Activated T-helper 1 cell treated with anti-CD3 and anti-CD28 coated beads, Interleukin-12 subunit alpha, Interleukin-12 subunit beta, Interleukin-2, Interleukin-4 antibody, amounts not matched to agents 30 ng/mL and 10 ng/mL and 1 ng/mL, durations not matched to agents 14 hours and 24 hours and 36 hours (primary cell): ENCODE results near the gene POTEJ. TPM values are rescaled to one million over a fixed set of nuclear protein-coding genes. Genes with fewer than 3 reads are reported as not detected.
"Not testable (repeated sequence)": the region's sequence is repeated elsewhere in the genome, so short reads cannot be mapped to it uniquely, and the experiment has no call there.

ENCODE experiments used
- DNase-seq: peaks from one replicate; pipeline ENCODE4 v3.0.0; 2021; ENCODE audit warnings: low spot score
- H3K27ac Mint-ChIP-seq: one replicate; pipeline ENCODE4 v1.8.0; 2021; ENCODE audit warnings: mild to moderate bottlenecking, mixed read lengths
- H3K27me3 Mint-ChIP-seq: one replicate; pipeline ENCODE4 v1.8.0; 2022; ENCODE audit warnings: mild to moderate bottlenecking, moderate library complexity, mixed read lengths; ENCODE audit not compliant: insufficient read depth
- H3K36me3 Mint-ChIP-seq: one replicate; pipeline ENCODE4 v1.8.0; 2021; ENCODE audit warnings: low read depth, mixed read lengths
- H3K4me1 Mint-ChIP-seq: one replicate; pipeline ENCODE4 v1.8.0; 2021; ENCODE audit warnings: low read depth, mixed read lengths
- H3K4me3 Mint-ChIP-seq: one replicate; pipeline ENCODE4 v1.8.0; 2021; ENCODE audit warnings: mild to moderate bottlenecking, moderate library complexity, mixed read lengths
- H3K9me3 Mint-ChIP-seq: one replicate; pipeline ENCODE4 v1.8.0; 2021; ENCODE audit warnings: mixed read lengths
- intact Hi-C: fragments of 100-400 bp; cut with micrococcal nuclease; formaldehyde crosslinking; loops from one replicate; pipeline ENCODE4 v1.15.1; 2024
- total RNA-seq: library from RNA; stranded (reverse); gene quantifications from 2 replicates; pipeline ENCODE4 v1.2.3, GENCODE V29; 2022

Gene POTEJ
- not detected in 2 replicates for total RNA-seq

DNA sequence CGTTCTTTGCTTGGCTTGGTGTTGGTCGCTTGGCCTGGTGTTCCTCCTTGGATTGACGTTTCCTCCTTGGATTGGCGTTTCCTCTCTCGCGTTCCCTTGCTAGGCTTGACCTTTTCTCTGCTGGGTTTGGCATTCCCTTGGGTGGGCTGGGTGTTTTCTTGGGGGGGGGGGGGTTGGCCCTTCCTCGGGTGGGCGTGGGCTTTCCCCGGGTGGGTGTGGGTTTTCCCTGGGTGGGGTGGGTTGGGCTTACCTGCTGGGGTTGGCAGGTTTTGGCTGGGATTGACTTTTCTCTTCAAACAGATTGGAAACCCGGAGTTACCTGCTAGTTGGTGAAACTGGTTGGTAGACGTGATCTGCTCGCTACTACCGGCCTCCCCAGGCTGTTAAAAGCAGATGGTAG lies at the start of gene POTEJ:
Gene POTEJ, plus strand, starts transcription at position 301 of the 400 bp plus-strand sequence. Its CDS starts 93 bp downstream, at position 394.
- H3K27me3 Mint-ChIP-seq, intact Hi-C loops, H3K36me3 Mint-ChIP-seq, DNase-seq, H3K27ac Mint-ChIP-seq, H3K4me1 Mint-ChIP-seq, H3K9me3 Mint-ChIP-seq, H3K4me3 Mint-ChIP-seq: not testable (repeated sequence)

DNA sequence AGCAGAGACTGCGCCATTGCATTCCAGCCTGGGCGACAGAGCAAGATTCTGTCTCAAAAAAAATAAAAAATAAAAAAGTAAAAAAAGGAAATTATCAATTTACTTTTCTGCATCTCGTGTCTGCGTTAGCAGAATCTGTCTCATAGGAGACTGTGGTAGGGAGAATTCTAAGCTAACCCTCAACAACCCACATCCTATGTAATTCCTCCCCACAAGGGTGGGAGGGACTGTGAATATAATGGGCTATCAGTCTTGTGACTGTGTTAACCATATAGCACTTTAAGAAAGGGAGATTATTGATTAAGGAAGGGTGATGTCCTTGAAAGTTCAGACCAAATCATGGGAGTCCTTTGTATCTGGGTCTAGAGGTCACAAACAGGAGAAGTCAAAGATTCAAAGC lies 45.1 kb upstream of the POTEJ start:
- not testable (repeated sequence) for H3K9me3 Mint-ChIP-seq

DNA sequence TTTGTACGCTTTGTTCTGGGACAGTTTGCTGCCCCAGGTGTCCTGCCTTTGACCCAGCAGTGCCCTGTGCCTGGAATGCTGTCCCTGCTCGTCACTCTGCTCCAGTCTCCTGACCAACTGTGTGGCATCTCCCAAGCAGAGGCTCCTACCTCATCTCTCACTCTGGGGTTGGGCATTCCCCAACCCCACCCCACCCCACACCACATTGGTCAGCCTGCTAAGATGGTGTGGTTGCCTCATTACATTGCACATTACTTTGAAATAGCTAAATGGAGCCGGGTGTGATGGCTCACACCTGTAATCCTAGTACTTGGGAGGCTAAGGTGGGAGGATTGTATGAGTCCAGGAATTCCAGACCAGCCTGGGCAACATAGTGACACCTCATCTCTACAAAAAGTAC lies 39.3 kb upstream of the POTEJ start:
- DNase-seq, intact Hi-C loops, H3K9me3 Mint-ChIP-seq, H3K36me3 Mint-ChIP-seq, H3K27me3 Mint-ChIP-seq, H3K4me3 Mint-ChIP-seq, H3K4me1 Mint-ChIP-seq, H3K27ac Mint-ChIP-seq: not testable (repeated sequence)

More for the DNA sequence above, 45.1 kb upstream of the POTEJ start:
- DNase-seq, intact Hi-C loops, H3K4me1 Mint-ChIP-seq, H3K36me3 Mint-ChIP-seq, H3K27ac Mint-ChIP-seq, H3K4me3 Mint-ChIP-seq, H3K27me3 Mint-ChIP-seq: not testable (repeated sequence)

DNA sequence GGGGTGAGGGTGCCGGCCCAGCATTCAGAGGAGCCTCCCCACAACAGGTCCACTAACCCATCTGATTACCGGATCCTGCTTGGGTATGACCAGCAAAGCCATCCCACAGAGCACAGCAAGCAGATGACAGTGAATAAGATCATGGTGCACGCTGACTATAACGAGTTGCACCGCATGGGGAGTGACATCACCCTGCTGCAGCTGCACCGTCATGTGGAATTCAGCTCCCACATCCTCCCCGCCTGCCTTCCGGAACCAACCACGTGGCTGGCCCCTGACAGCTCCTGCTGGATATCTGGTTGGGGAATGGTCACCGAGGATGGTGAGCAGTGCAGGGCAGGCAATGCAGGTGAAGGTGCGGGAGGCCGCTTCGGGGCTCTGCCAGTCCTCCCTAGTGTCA lies 37.0 kb upstream of the POTEJ start:
- H3K27me3 Mint-ChIP-seq, H3K4me1 Mint-ChIP-seq, H3K27ac Mint-ChIP-seq, DNase-seq, H3K36me3 Mint-ChIP-seq, intact Hi-C loops, H3K9me3 Mint-ChIP-seq, H3K4me3 Mint-ChIP-seq: not testable (repeated sequence)

DNA sequence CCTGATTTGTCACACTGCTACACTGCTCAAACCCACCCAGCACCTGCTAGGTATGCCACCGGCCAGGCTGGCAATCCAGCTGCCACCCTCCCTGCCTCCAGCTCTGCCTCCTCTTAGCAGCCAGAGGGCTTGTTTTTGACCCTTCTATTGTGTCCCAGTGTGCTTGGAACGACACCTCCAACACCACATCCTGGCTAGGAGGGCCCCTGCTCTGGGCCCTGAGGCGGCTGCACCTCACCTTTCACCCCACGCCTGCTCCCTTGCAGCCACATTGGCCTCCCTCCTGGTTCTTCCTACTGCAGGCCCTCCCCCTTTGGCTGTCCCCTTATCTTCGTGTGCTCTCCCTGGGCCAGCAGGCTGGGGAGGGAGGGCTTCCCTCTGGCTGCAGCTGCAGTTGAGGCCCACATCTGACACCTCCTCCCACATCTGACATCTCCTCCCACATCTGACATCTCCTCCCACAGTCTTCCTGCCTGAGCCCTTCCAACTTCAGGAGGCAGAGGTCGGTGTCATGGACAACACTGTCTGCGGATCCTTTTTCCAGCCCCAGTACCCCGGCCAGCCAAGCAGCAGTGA lies 34.9 kb upstream of the POTEJ start:
- H3K36me3 Mint-ChIP-seq, H3K27ac Mint-ChIP-seq, H3K4me1 Mint-ChIP-seq, H3K4me3 Mint-ChIP-seq, H3K9me3 Mint-ChIP-seq, intact Hi-C loops, H3K27me3 Mint-ChIP-seq, DNase-seq: not testable (repeated sequence)

DNA sequence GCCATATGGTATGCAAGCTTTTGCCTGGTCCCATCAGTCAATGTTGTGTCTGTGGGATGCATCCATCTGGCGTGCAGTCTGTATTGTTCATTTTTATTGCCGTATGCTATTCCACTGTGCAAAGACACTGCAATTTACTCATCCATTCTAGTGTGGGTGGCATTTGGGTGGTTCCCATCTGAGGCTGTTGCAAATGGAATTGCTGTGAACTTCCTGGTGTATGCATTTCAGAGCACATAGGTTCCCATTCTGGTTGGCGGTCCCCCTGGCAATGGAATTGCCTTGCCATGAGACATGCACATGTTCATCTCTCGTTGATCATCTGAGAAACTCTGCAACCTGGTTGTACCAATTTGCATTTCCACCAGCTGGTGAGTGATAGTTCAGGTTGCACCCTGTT lies 33.7 kb upstream of the POTEJ start:
- DNase-seq, intact Hi-C loops, H3K9me3 Mint-ChIP-seq, H3K4me3 Mint-ChIP-seq, H3K36me3 Mint-ChIP-seq, H3K27me3 Mint-ChIP-seq, H3K27ac Mint-ChIP-seq, H3K4me1 Mint-ChIP-seq: not testable (repeated sequence)

DNA sequence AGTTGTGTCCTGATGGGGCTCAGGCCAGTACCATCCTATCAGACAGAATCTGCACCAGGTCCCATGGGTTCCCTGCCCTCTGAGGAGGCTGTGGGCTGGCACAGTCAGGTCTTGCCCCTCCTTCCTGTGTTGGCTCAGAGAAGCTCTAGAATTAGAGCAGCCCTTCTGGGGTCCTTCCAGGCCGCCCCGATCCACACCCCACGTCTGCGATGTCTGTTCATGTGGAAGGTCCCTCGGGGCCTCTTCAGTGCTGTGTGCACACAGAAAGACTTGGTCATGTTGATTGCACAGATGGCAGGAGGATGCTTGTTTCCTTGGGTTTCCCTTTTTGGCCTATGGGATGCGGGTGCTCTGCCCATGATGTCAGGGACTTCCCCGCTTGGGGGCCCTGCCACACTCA lies 32.1 kb upstream of the POTEJ start:
- H3K36me3 Mint-ChIP-seq, H3K9me3 Mint-ChIP-seq, H3K4me1 Mint-ChIP-seq, H3K4me3 Mint-ChIP-seq, intact Hi-C loops, H3K27me3 Mint-ChIP-seq, DNase-seq, H3K27ac Mint-ChIP-seq: not testable (repeated sequence)

DNA sequence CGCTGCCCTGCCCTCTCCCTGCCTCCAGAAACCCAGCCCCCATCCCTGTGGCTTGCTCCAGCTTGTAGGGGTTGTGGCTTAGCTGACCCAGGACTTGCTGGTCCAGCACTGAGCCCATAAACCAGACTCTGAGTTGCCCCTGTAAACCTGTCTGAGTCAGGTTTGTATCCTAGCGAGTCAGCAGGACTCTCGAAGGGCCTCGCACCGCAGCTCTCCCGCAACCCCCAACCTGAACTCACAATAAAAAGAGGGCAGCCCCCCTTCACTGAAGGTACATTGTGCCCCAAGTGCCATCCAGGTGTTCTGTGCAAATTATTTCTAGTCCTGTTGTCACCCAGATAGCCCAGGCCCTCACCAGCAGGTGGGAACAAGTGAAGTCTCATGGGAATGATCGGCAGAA lies 29.7 kb upstream of the POTEJ start:
- DNase-seq, H3K9me3 Mint-ChIP-seq, H3K4me3 Mint-ChIP-seq, intact Hi-C loops, H3K36me3 Mint-ChIP-seq, H3K4me1 Mint-ChIP-seq, H3K27ac Mint-ChIP-seq, H3K27me3 Mint-ChIP-seq: not testable (repeated sequence)

DNA sequence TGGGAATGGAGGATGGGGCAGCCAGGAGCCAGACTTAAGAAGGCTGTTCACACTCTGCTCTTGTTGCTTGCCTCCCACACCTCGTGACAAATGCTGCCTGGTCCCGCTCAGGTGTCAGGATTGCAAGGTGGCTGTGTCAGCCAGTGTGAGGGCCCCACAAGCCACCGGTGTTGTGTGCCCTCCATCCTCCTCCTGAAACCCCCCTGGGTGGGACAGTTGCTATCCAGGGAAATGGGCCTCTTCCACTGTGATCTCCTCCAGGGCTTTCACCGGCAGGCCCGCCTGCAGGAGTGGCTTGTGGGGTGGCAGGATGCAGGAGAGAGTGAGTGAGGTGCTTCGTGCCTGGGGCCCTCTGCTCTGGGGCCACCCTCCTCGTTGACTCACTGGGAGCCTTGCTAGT lies 28.3 kb upstream of the POTEJ start:
- H3K9me3 Mint-ChIP-seq, H3K27ac Mint-ChIP-seq, DNase-seq, H3K4me3 Mint-ChIP-seq, H3K36me3 Mint-ChIP-seq, H3K4me1 Mint-ChIP-seq, H3K27me3 Mint-ChIP-seq, intact Hi-C loops: not testable (repeated sequence)

DNA sequence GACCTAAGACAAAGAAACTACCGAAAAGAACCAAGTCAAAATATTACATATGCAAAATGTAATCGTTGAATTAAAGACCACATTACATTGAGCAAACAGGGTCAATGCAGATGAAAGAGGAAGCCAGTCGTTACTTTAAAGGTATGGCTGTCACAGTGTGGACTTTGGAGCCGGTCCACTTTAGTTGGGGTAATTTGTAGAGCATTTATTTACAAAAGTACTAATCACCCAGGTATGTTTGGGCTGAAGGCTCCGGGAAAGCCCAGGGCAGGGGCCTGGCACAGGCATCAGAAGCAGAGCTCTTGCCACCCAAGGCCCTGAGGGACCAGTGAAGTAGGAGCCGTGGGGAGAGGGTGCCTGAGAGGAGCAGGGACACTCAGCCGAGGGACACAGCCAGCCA lies 27.7 kb upstream of the POTEJ start:
- H3K36me3 Mint-ChIP-seq, intact Hi-C loops, H3K4me1 Mint-ChIP-seq, DNase-seq, H3K27ac Mint-ChIP-seq, H3K27me3 Mint-ChIP-seq, H3K9me3 Mint-ChIP-seq, H3K4me3 Mint-ChIP-seq: not testable (repeated sequence)

DNA sequence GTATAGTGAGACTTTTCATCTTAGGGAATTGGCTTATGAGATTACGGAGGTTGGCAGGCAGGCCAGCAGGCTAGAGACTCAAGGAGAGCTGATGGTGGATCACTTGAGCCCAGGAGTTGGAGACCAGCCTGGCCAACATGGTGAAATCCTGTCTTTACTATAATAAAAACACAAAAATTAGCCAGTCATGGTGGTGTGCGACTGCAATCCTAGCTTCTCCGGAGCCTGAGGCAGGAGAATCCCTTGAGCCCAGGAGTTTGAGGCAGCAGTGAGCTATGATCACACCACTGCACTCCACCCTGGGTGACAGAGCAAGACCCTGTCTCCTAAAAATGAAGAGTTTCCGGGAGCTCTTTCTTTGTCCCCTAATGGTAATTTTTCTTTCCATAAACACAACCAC lies 26.5 kb upstream of the POTEJ start:
- intact Hi-C loops, H3K9me3 Mint-ChIP-seq, H3K4me1 Mint-ChIP-seq: not testable (repeated sequence)

DNA sequence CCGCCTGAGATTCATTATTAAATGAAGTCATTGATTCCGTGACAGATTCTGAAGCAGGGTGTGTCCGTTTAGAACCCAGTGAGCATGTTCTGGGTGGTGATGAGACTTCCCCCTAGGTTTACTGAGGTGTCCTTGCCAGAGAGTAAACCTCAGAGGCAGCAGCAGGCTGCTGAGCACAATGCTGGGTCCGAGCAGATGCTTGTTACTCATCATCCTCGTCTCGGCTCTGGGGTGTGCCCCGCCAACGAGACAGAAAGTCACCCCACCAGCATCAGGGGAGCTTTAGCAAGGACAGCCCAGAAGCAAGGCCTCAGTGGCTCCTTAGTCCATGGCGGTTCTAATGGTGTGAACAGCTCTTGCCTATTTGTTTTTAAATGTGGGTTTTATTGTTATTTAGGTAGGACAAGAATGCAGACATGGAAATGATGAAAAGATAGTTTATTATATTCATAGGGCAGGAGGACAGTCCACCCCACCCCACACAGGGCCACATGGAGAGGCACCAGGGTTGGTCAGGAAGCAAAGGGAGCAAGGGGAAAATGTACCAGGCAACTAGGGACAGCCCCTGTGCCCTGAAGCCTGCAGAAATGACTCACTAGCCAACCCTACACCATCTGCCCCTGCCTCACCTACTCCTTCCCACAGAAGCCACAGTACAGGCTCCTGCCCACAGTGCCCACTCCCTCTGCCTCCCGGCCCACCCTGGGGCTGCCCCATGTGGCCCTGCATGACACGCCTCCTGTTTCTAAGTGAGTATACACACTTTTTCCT lies 22.4 kb upstream of the POTEJ start:
- H3K27me3 Mint-ChIP-seq, H3K36me3 Mint-ChIP-seq, DNase-seq, H3K4me1 Mint-ChIP-seq, intact Hi-C loops, H3K4me3 Mint-ChIP-seq, H3K27ac Mint-ChIP-seq, H3K9me3 Mint-ChIP-seq: not testable (repeated sequence)

More for the DNA sequence above, 26.5 kb upstream of the POTEJ start:
- not testable (repeated sequence) for H3K4me3 Mint-ChIP-seq, H3K27ac Mint-ChIP-seq, H3K27me3 Mint-ChIP-seq, DNase-seq, H3K36me3 Mint-ChIP-seq

DNA sequence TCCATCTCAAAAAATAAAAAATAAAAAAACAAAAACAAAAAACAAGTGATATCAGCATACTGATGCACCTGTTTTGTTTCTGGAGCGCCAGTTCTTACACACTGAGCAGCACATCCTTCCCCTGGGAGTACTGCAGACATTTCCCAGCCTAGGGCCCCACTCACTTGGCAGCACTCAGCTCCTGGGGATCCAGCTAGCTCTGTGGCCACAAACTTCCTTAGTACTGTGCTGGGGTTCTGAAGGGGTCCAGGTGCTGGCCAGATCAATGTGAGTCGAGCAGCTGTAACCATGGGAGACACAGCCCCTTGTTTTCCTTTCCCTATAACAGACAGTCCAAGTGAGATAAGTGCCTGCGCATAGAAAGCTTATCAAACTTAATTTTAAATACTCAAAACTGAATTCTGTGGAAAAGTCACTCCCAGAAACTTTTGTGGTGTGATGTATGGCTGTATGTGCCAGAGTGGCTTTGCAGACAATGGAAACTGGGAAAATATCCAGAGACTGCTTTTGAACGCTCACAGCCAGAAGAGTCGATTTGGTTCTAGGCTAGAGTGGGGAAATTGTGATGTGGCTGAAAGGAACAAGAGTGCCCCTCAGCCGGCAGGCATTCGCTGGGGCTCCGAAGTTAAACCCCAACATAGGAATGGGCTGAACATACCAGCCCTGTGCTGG lies 20.9 kb upstream of the POTEJ start:
- intact Hi-C loops, H3K9me3 Mint-ChIP-seq, H3K4me1 Mint-ChIP-seq, DNase-seq, H3K27me3 Mint-ChIP-seq, H3K36me3 Mint-ChIP-seq, H3K27ac Mint-ChIP-seq, H3K4me3 Mint-ChIP-seq: not testable (repeated sequence)
